ENCODE measurements around the gene FKBP1C. TPM values are rescaled to one million over a fixed set of nuclear protein-coding genes. Genes with fewer than 3 reads are reported as not detected.

The FKBP1C gene
- total and polyA plus RNA-seq, 2 of the 4 experiments (the other 2 are of a cell fraction) = 0.72 to 3.1 TPM

GRCh38 chr6:63245909-63246308 is 34.6 kb downstream of the FKBP1C start:
- TF ChIP-seq CTCF (conservative IDR thresholded peaks at IDR 0.05; ENCODE audit: low read depth, low read length) (no peak), CHD1 (IDR thresholded peaks at IDR 0.05; ENCODE audit: low read depth, low read length) (no peak), CEBPB (IDR thresholded peaks at IDR 0.05; ENCODE audit: low read depth, low read length) (no peak), RAD21 (IDR thresholded peaks at IDR 0.05; ENCODE audit: low read length) (no peak), RCOR1 (IDR thresholded peaks at IDR 0.05; ENCODE audit: insufficient replicate concordance, low read length) (no peak), NFE2L2 (IDR thresholded peaks at IDR 0.05; ENCODE audit: low read depth, low read length) (no peak), POLR2A (IDR thresholded peaks at IDR 0.05; ENCODE audit: low read depth, low read length) (no peak), FOS (IDR thresholded peaks at IDR 0.05; ENCODE audit: low read depth, low read length) (no peak)

More at GRCh38 chr6:63245909-63246308, 34.6 kb downstream of the FKBP1C start:
- no peaks in the 10 kb centered on the region for H3K27me3 ChIP-seq (ENCODE audit: control insufficient read depth, insufficient read depth, low read length)
- no peaks in the 10 kb centered on the region for H3K79me1 ChIP-seq (ENCODE audit: low read depth in 1 of 2, low read length in 2 of 2)
- H3K9me1 ChIP-seq (ENCODE audit: insufficient read depth, low read length) = no peaks in the 10 kb centered on the region
- H3K9me3 ChIP-seq (ENCODE audit: control insufficient read depth, insufficient read depth, low read length) = no peaks in the 10 kb centered on the region
- no peak overlapping the region for H2BK5ac ChIP-seq (ENCODE audit: low read depth, low read length, poor library complexity, severe bottlenecking)
- no peak overlapping the region for H3K4ac ChIP-seq (ENCODE audit: low read depth, low read length)
- intact Hi-C loops (cut with micrococcal nuclease) (no loop called here), dilution Hi-C loops (cut with HindIII; ENCODE audit: low sequenced_read_pairs, unreplicated experiment) (no loop called here), in situ Hi-C loops (cut with MboI; ENCODE audit: low sequenced_read_pairs) (no loop called here)
- no peak overlapping the region for H4K5ac ChIP-seq (ENCODE audit: low read depth, low read length)
- H3K23ac ChIP-seq (ENCODE audit: low read depth, low read length) = no peak overlapping the region
- ChIA-PET POLR2A (ENCODE audit: unreplicated experiment) (no interaction called here), CTCF (no interaction called here)
- no peak overlapping the region for H2BK120ac ChIP-seq (ENCODE audit: low read depth, low read length)
- H2AFZ ChIP-seq (replicated peaks; ENCODE audit: low read length, poor library complexity) = no peak overlapping the region
- H3K56ac ChIP-seq (ENCODE audit: extremely low read depth, insufficient read depth, low read length) = no peak overlapping the region
- no peaks in the 10 kb centered on the region for H3K36me3 ChIP-seq (ENCODE audit: control insufficient read depth, insufficient read depth, low read length)
- no CpG with 5 or more reads among the region's 1 CpG for WGBS, 2 experiments (ENCODE audit: extremely low coverage in 2 of 2, insufficient read length in 1 of 2)
- H2BK15ac ChIP-seq (ENCODE audit: low read depth, low read length) = no peak overlapping the region
- no peak overlapping the region for H4K91ac ChIP-seq (ENCODE audit: insufficient read depth, low read depth, low read length)
- H3K18ac ChIP-seq (ENCODE audit: low read depth, low read length) = no peak overlapping the region
- no peak overlapping the region for H3K9ac ChIP-seq (ENCODE audit: low read depth, low read length)
- H3K27ac ChIP-seq (ENCODE audit: insufficient read depth, low read length) = no peak overlapping the region
- no peaks in the 10 kb centered on the region for H4K20me1 ChIP-seq (ENCODE audit: insufficient read depth, low read length)
- DNase-seq (no peak), ATAC-seq (ENCODE audit: low read depth) (no peak)
- no TSS peak for BruUV-seq (replicated peaks)
- no peak overlapping the region for H3K4me3 ChIP-seq (ENCODE audit: insufficient read depth, low read depth, low read length)
- H4K8ac ChIP-seq (ENCODE audit: low read depth in 2 of 2, low read length in 2 of 2) = no peak overlapping the region
- H3K4me1 ChIP-seq (ENCODE audit: control insufficient read depth, insufficient read depth, low read length) = no peaks in the 10 kb centered on the region
- no peak overlapping the region for H3K14ac ChIP-seq (replicated peaks; ENCODE audit: low read depth, low read length)
- H2AK9ac ChIP-seq (replicated peaks; ENCODE audit: low read depth, low read length, poor library complexity) = no peak overlapping the region
- no peak overlapping the region for H2AK5ac ChIP-seq (ENCODE audit: low read depth, low read length)
- no peak overlapping the region for H3K4me2 ChIP-seq (ENCODE audit: low read depth, low read length)
- no peak overlapping the region for H2BK20ac ChIP-seq (ENCODE audit: low read depth, low read length)
